HFFc6 (cell line): ENCODE measurements around the gene DCAF12. TPM values are rescaled to one million over a fixed set of nuclear protein-coding genes. Genes with fewer than 3 reads are reported as not detected.
"Not testable (repeated sequence)": the region's sequence is repeated elsewhere in the genome, so short reads cannot be mapped to it uniquely, and the experiment has no call there.

Experiments
- DNase-seq: peaks from one replicate; pipeline ENCODE4 v3.0.0-alpha.2; 2018
- H3K27ac Mint-ChIP-seq: 2 replicates; pipeline ENCODE4 v1.8.0; 2020; ENCODE audit warnings: mild to moderate bottlenecking, mixed read lengths
- H3K27me3 Mint-ChIP-seq: 2 replicates; pipeline ENCODE4 v1.8.0; 2021; ENCODE audit warnings: mild to moderate bottlenecking, moderate library complexity, mixed read lengths; ENCODE audit not compliant: insufficient read depth
- H3K36me3 Mint-ChIP-seq: 2 replicates; pipeline ENCODE4 v1.8.0; 2021; ENCODE audit warnings: low read depth, mixed read lengths
- H3K4me1 Mint-ChIP-seq: 2 replicates; pipeline ENCODE4 v1.8.0; 2020; ENCODE audit warnings: low read depth, mixed read lengths
- H3K4me3 Mint-ChIP-seq: 2 replicates; pipeline ENCODE4 v1.8.0; 2020; ENCODE audit warnings: mild to moderate bottlenecking, moderate library complexity, mixed read lengths
- H3K9me3 Mint-ChIP-seq: 2 replicates; pipeline ENCODE4 v1.8.0; 2020; ENCODE audit warnings: mild to moderate bottlenecking, mixed read lengths
- total RNA-seq, 6 experiments: library from RNA; stranded (reverse); fragmentation: NEBNext Ultra II Directional; extraction: Animal tissue kit (Norgen Biotek cat#: 25700); gene quantifications; 2 replicates in 1 of 6; 3 replicates in 5 of 6; pipeline ENCODE4 v1.2.3, GENCODE V29; 2021
- TF ChIP-seq, protein P1 (sequence below): fragments of 200-600 bp; sonication (generic); IDR thresholded peaks from 2 replicates; pipeline ENCODE4 v1.5.0; 2021; ENCODE audit warnings: antibody characterized with exemption, mild to moderate bottlenecking

The DCAF12 gene
- total RNA-seq, 6 experiments from 2014 or later, result 18.0 to 23.2 (median 19.1) TPM

DNA sequence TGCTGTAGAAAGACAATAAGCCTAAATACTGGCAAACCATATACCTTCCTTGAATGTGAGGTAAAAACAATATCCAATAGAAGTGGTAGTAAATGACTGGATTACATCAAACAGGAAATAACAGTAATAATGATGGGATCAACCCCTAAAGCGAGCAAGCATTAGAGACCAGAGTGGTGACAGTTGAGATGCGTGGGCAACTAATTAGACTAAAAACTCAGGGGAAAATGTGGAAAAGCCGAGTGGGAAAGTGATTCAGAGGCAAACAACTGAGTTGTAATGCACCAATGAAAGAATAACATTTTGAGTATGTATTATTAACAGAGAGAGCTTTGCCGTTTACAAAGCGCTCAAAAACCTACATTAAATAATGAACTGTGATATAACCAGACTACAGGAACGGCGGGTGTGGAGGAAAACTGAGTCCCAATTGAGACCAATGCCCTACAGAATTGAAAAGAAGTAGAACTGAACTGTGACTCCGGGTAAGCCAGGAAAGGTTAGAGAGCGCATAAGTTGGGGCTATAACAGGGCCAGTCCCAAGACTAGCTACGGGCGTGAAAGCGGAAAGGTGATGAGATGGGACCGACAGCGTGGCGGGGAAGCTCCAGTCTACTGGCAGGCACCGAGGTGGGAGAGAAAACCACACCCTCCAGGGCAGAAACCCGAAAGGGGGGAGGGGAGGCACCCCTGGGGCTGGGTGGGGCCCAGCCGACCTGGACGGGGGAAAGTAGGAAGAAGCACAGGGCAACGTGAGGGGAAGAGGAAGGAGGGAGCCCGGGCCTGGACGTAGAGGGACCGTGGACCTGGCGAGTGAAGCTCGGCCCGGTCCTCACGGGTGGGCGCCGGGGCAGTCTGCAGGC is 78.4 kb downstream of the DCAF12 start:
- Mint-ChIP-seq H3K27me3 (peaks cover 4% of the 10 kb centered on the region; the same call in 1 of the 2 replicates), H3K36me3 (peaks cover 9% of the 10 kb centered on the region; the same call in 1 of the 2 replicates), H3K27ac (peak overlapping the region; percentile 99), H3K4me3 (peak overlapping the region; percentile 96), H3K9me3 (no peaks in the 10 kb centered on the region), H3K4me1 (peaks cover 33% of the 10 kb centered on the region)
- TF ChIP-seq, protein P1, sequence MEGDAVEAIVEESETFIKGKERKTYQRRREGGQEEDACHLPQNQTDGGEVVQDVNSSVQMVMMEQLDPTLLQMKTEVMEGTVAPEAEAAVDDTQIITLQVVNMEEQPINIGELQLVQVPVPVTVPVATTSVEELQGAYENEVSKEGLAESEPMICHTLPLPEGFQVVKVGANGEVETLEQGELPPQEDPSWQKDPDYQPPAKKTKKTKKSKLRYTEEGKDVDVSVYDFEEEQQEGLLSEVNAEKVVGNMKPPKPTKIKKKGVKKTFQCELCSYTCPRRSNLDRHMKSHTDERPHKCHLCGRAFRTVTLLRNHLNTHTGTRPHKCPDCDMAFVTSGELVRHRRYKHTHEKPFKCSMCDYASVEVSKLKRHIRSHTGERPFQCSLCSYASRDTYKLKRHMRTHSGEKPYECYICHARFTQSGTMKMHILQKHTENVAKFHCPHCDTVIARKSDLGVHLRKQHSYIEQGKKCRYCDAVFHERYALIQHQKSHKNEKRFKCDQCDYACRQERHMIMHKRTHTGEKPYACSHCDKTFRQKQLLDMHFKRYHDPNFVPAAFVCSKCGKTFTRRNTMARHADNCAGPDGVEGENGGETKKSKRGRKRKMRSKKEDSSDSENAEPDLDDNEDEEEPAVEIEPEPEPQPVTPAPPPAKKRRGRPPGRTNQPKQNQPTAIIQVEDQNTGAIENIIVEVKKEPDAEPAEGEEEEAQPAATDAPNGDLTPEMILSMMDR, result no peak
- peak; percentile 1 for DNase-seq

DNA sequence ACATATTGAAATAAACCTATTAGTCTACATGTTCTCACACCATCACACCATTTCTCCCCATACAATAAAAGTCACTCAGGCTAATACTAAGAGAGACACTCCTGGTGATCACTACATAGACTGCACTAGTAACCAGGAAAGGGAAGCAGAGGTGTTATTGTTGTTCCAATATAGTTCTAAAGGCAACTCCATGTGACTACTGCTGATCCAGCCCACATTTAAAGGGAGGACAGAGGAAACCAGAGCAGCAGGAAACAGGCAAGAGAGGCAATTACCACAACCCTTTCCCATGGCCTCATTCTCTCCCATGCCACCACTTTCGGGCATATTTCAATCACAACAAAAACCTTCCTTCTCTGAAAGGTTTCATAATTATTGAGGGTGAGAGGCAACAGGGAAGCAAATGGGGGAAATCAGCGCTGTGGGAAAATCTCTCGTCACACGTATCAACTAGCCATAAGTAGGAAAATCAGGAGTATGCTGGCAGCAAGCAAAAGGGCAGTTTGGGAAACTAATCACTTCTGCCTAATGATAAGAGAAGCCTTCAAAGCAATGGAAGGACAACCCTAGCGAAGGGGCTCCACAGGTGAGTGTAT is 79.6 kb downstream of the DCAF12 start:
- Mint-ChIP-seq H3K9me3 (no peaks in the 10 kb centered on the region), H3K36me3 (peaks cover 9% of the 10 kb centered on the region; the same call in 1 of the 2 replicates), H3K27me3 (peaks cover 4% of the 10 kb centered on the region; the same call in 1 of the 2 replicates), H3K4me3 (peak overlapping the region; percentile 96), H3K4me1 (peaks cover 33% of the 10 kb centered on the region), H3K27ac (peak overlapping the region; percentile 51)
- TF ChIP-seq, protein P1, result no peak
- peak; percentile 15 for DNase-seq

DNA sequence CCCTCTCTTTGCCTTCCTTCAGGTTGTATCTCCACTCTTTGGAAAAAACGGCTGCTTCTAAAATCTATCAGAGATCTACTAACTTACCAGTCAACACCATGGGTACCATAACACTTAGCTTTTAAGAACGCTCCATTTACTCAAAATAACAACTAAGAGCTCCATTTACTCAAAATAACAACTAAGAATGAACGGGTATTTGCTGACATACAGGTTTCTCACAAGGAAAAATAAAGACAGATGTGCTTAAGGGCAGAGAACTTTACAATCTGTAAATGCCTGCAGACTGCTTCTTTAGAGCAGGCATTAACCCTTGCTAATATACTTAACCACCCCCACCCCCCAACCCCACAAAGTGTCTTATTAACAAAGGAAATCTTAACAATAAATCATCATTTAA is 80.6 kb downstream of the DCAF12 start:
- no peak for DNase-seq
- peaks cover 33% of the 10 kb centered on the region for H3K4me1 Mint-ChIP-seq
- no peaks in the 10 kb centered on the region for H3K9me3 Mint-ChIP-seq
- peak overlapping the region; percentile 96 for H3K4me3 Mint-ChIP-seq
- H3K36me3 Mint-ChIP-seq, result peaks cover 9% of the 10 kb centered on the region; the same call in 1 of the 2 replicates
- TF ChIP-seq, protein P1, result no peak
- H3K27me3 Mint-ChIP-seq, result peaks cover 4% of the 10 kb centered on the region; the same call in 1 of the 2 replicates
- H3K27ac Mint-ChIP-seq, result peak overlapping the region; percentile 42

DNA sequence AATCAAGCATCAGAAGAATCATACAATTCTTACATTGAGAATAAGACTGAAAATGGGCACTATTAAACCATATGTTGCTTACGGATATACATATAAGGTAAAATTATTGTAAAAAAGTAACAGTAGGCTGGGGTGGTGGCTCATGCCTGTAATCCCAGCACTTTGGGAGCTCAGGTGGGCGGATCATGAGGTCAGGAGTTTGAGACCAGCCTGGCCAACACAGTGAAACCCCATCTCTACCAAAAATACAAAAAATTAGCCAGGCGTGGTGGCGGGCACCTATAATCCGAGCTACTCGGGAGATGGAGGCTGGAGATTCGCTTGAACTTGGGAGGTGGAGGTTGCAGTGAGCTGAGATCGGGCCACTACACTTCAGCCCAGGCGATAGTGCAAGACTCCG is 84.4 kb downstream of the DCAF12 start:
- H3K4me1 Mint-ChIP-seq, result peaks cover 16% of the 10 kb centered on the region
- not testable (repeated sequence) for H3K36me3 Mint-ChIP-seq, DNase-seq, H3K27me3 Mint-ChIP-seq, H3K27ac Mint-ChIP-seq, H3K9me3 Mint-ChIP-seq, H3K4me3 Mint-ChIP-seq

DNA sequence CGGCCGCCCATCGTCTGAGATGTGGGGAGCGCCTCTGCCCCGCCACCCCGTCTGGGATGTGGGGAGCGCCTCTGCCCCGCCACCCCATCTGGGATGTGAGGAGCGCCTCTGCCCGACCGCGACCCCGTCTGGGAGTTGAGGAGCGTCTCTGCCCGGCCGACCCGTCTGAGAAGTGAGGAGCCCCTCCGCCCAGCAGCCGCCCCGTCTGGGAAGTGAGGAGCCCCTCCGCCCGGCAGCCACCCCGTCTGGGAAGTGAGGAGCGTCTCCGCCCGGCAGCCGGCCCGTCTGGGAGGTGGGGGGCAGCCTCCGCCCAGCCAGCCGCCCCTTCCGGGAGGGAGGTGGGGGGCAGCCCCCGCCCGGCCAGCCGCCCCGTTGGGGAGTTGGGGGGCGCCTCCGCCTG is 87.6 kb downstream of the DCAF12 start:
- not testable (repeated sequence) for H3K9me3 Mint-ChIP-seq

DNA sequence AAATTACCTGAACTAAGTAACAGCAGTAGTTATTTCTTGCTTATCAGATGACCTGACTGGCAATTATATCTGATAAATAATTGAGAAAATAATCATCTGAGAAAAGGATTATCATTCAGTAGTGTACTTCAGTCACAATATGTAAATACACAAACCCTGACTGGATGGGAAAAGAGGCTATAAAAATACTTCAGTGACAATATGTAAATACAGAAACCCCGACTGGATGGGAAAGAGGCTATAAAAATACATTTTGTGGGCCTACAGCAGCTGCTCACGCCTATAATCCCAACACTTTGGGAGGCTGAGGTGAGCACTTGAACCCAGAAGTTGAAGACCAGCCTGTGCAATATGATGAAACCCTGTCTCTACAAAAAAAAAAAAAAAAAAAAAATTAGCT is 88.9 kb downstream of the DCAF12 start:
- TF ChIP-seq, protein P1, result no peak
- Mint-ChIP-seq H3K36me3 (no peaks in the 10 kb centered on the region; the same call in 1 of the 2 replicates), H3K4me1 (peaks cover 18% of the 10 kb centered on the region), H3K27ac (no peak overlapping the region), H3K9me3 (no peaks in the 10 kb centered on the region), H3K4me3 (no peak overlapping the region), H3K27me3 (no peaks in the 10 kb centered on the region)
- no peak for DNase-seq

More for the DNA sequence above, 87.6 kb downstream of the DCAF12 start:
- not testable (repeated sequence) for H3K27ac Mint-ChIP-seq, DNase-seq, H3K27me3 Mint-ChIP-seq, H3K36me3 Mint-ChIP-seq, H3K4me3 Mint-ChIP-seq
- H3K4me1 Mint-ChIP-seq, result peaks cover 18% of the 10 kb centered on the region
